HUES6 (cell line): Measurements from ENCODE around the gene PBX1.

Experiments
- H3K27ac ChIP-seq: 2 replicates; pipeline ENCODE4 v1.7.0; 2013; ENCODE audit warnings: low read depth, mild to moderate bottlenecking, low read length, inconsistent platforms
- H3K27me3 ChIP-seq: 2 replicates; pipeline ENCODE4 v1.6.1; 2013; ENCODE audit warnings: low read length; ENCODE audit not compliant: control insufficient read depth, insufficient read depth
- H3K36me3 ChIP-seq: 2 replicates; pipeline ENCODE4 v1.6.1; 2013; ENCODE audit warnings: low read length; ENCODE audit not compliant: control insufficient read depth, insufficient read depth
- H3K4me1 ChIP-seq: 2 replicates; pipeline ENCODE4 v1.6.1; 2013; ENCODE audit warnings: low read length; ENCODE audit not compliant: control insufficient read depth, insufficient read depth
- H3K4me3 ChIP-seq: 2 replicates; pipeline ENCODE4 v1.5.1; 2013; ENCODE audit warnings: low read depth, low read length
- H3K9ac ChIP-seq: one replicate; pipeline ENCODE4 v1.6.1; 2013; ENCODE audit warnings: mild to moderate bottlenecking, low read length
- H3K9me3 ChIP-seq: 2 replicates; pipeline ENCODE4 v1.6.1; 2013; ENCODE audit warnings: low read depth, low read length; ENCODE audit not compliant: control insufficient read depth, insufficient read depth

Gene PBX1

DNA sequence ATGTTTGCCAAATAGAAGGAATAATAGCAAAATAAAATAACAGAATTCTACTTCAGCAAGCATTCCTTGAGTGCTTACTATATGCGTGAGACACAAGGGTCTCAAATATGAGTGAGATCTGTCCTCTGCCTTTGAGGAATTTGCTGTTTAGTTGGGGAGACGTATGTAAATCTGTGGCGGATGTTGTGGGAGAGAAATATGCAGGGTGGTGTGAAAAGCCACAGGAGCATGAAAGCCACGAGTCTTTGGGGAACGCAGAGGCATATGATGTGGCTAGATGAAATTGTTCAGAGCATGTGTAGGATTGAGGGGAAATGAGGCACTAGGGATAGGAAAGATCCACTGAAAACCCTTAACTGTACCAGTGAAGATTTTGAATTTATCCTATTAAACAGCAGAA lies 244.4 kb downstream of the PBX1 start:
- peaks cover 54% of the 10 kb centered on the region for H3K36me3 ChIP-seq
- no peaks in the 10 kb centered on the region for H3K9me3 ChIP-seq

DNA sequence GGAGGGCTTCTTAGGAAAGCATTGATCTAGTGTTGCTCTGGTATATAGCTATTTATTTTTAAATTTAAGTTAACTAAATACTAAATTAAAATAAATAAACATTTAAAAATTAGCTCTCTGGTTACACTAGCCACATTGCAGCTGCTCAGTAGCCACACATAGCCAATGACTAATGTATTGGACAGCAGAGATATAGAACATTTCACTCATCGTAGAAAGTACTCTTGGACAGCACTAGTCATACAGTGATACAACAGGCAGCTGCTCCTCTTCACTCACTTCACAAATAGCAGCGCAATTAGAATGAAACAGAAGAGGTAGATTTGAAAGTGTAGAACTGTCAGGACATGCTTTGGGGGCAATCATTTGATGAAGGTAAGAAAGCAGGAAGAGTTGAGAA lies 245.4 kb downstream of the PBX1 start:
- Histone ChIP-seq H3K27ac (no peak overlapping the region), H3K4me1 (no peaks in the 10 kb centered on the region; the same call in 1 of the 2 replicates), H3K27me3 (no peaks in the 10 kb centered on the region), H3K9ac (no peak overlapping the region), H3K4me3 (no peak overlapping the region), H3K9me3 (no peaks in the 10 kb centered on the region), H3K36me3 (peaks cover 64% of the 10 kb centered on the region)

More for the DNA sequence above, 244.4 kb downstream of the PBX1 start:
- Histone ChIP-seq H3K27me3 (no peaks in the 10 kb centered on the region), H3K4me3 (no peak overlapping the region), H3K9ac (no peak overlapping the region), H3K27ac (no peak overlapping the region), H3K4me1 (no peaks in the 10 kb centered on the region; the same call in 1 of the 2 replicates)

GRCh38 chr1:164805399-164805798 lies 246.4 kb downstream of the PBX1 start:
- Histone ChIP-seq H3K4me3 (no peak overlapping the region), H3K9ac (no peak overlapping the region), H3K36me3 (peaks cover 57% of the 10 kb centered on the region), H3K27me3 (no peaks in the 10 kb centered on the region), H3K9me3 (no peaks in the 10 kb centered on the region), H3K27ac (no peak overlapping the region), H3K4me1 (no peaks in the 10 kb centered on the region; the same call in 1 of the 2 replicates)

DNA sequence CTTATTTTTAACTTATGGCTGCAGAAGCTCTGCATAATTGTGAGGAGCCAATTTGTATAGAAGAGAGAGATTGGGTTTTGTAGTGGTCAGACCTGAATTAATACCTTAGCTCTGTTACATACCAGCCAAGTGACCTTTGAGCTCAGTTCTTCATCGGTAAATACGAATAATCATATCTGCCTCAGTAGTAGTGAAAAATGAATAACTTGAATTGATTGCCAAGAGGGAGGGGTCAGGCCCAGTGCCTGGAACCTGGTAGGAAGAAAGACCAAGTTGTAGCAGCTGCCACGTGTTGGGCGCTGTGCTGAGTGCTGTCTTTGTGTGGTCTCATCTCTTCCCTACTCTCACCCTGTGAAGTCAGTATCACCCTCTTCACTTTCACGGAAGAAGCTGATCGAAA lies 247.5 kb downstream of the PBX1 start:
- H3K4me3 ChIP-seq, result no peak overlapping the region
- peaks cover 54% of the 10 kb centered on the region for H3K36me3 ChIP-seq
- no peak overlapping the region for H3K9ac ChIP-seq
- no peaks in the 10 kb centered on the region for H3K27me3 ChIP-seq
- no peaks in the 10 kb centered on the region; the same call in 1 of the 2 replicates for H3K4me1 ChIP-seq
- H3K9me3 ChIP-seq, result no peaks in the 10 kb centered on the region
- H3K27ac ChIP-seq, result no peak overlapping the region

GRCh38 chr1:164813776-164814175 lies 254.8 kb downstream of the PBX1 start:
- Histone ChIP-seq H3K27me3 (no peaks in the 10 kb centered on the region), H3K4me3 (no peak overlapping the region), H3K9me3 (no peaks in the 10 kb centered on the region), H3K27ac (no peak overlapping the region), H3K4me1 (no peaks in the 10 kb centered on the region), H3K36me3 (peaks cover 35% of the 10 kb centered on the region), H3K9ac (no peak overlapping the region)

DNA sequence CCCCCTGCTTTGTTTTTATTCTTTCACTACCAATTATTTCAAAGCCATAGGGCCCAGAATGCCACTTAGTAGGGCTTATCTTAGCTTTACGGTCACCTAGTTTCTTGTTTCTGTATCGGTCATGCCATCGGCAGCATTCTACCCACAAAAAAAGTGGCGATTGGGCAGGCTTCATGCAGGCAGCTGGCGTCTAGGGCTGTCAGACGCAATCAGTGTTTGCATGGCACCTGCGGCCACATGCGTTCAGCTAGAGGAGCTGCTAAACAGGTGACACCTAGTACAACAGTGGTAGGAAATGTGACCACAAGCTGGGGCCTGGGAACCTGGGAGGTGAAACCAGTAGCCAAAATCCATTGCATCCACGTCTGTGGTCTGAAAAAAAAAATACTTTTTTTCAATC lies 262.7 kb downstream of the PBX1 start:
- peaks cover 52% of the 10 kb centered on the region for H3K36me3 ChIP-seq
- H3K4me3 ChIP-seq, result no peak overlapping the region
- no peak overlapping the region for H3K27ac ChIP-seq
- H3K9me3 ChIP-seq, result no peaks in the 10 kb centered on the region
- H3K4me1 ChIP-seq, result peaks cover 10% of the 10 kb centered on the region
- no peak overlapping the region for H3K9ac ChIP-seq
- no peaks in the 10 kb centered on the region for H3K27me3 ChIP-seq

DNA sequence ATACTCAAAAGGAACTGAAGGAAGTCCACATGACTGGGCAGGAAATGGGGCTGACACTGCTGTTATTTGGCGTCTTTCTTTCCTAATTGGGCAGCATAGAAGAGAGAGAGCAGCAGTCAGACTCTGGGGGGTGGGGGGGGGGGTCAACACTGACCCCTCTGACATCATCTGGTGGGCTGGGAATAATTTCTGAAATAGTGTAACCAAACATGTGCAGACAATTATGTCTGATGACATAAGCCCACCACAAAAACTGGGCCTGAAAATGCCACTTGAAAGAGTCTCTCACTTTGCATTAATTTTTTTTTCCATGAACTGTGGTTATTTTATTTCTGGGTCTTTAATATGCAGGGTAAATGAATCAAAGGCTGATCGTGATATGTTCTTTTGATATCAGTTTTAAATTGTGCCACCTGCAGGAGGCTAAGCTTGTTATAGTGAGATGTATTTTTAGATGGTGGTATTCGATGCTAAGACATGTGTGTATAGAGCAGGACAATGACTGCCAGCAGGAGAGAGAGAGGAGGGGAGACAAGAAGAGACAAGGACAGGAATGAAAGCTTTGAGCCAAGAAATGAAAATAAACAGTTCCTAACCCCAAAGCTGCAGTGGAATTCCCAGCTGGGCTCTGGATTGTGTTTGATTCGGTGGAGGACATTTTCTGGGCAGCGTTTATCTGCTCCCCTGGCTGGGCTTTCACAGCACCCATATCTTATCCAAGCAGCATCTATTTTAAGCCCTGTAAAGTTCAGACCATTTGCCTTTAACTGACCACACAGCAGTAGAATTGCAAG lies 264.7 kb downstream of the PBX1 start:
- no peak overlapping the region for H3K4me3 ChIP-seq
- H3K4me1 ChIP-seq, result peaks cover 10% of the 10 kb centered on the region
- no peak overlapping the region for H3K9ac ChIP-seq
- H3K27me3 ChIP-seq, result no peaks in the 10 kb centered on the region
- peaks cover 55% of the 10 kb centered on the region for H3K36me3 ChIP-seq
- H3K9me3 ChIP-seq, result no peaks in the 10 kb centered on the region
- H3K27ac ChIP-seq, result no peak overlapping the region

GRCh38 chr1:164824542-164824941 lies 265.6 kb downstream of the PBX1 start:
- Histone ChIP-seq H3K27ac (no peak overlapping the region), H3K36me3 (peaks cover 55% of the 10 kb centered on the region), H3K4me1 (peaks cover 10% of the 10 kb centered on the region), H3K27me3 (no peaks in the 10 kb centered on the region), H3K9ac (no peak overlapping the region), H3K4me3 (no peak overlapping the region), H3K9me3 (no peaks in the 10 kb centered on the region)

- Histone ChIP-seq H3K9me3 (no peaks in the 10 kb centered on the region), H3K27me3 (no peaks in the 10 kb centered on the region), H3K27ac (no peak overlapping the region), H3K4me1 (no peaks in the 10 kb centered on the region), H3K4me3 (no peak overlapping the region), H3K9ac (no peak overlapping the region), H3K36me3 (peaks cover 10% of the 10 kb centered on the region; the same call in 1 of the 2 replicates)
Observed at GRCh38 chr1:164830628-164831027, 271.6 kb downstream of the PBX1 start.

GRCh38 chr1:164834641-164835040 lies 275.7 kb downstream of the PBX1 start:
- Histone ChIP-seq H3K4me3 (no peak overlapping the region), H3K9ac (no peak overlapping the region), H3K36me3 (no peaks in the 10 kb centered on the region; the same call in 1 of the 2 replicates), H3K9me3 (no peaks in the 10 kb centered on the region), H3K27me3 (no peaks in the 10 kb centered on the region), H3K4me1 (no peaks in the 10 kb centered on the region), H3K27ac (no peak overlapping the region)

GRCh38 chr1:164836614-164837018 lies 277.6 kb downstream of the PBX1 start:
- no peaks in the 10 kb centered on the region; the same call in 1 of the 2 replicates for H3K36me3 ChIP-seq
- H3K27me3 ChIP-seq, result no peaks in the 10 kb centered on the region
- no peak overlapping the region for H3K9ac ChIP-seq
- no peaks in the 10 kb centered on the region for H3K4me1 ChIP-seq
- no peak overlapping the region for H3K27ac ChIP-seq
- no peaks in the 10 kb centered on the region for H3K9me3 ChIP-seq
- no peak overlapping the region for H3K4me3 ChIP-seq
